HG03097 (cell line): ENCODE measurements around the gene NUDCD2.

Experiments used
- ATAC-seq: cut with Tn5 transposase; IDR thresholded peaks from one replicate; pipeline ENCODE4 v1.9.1; 2021; ENCODE audit not compliant: unreplicated experiment, low FRiP score

Gene NUDCD2

DNA sequence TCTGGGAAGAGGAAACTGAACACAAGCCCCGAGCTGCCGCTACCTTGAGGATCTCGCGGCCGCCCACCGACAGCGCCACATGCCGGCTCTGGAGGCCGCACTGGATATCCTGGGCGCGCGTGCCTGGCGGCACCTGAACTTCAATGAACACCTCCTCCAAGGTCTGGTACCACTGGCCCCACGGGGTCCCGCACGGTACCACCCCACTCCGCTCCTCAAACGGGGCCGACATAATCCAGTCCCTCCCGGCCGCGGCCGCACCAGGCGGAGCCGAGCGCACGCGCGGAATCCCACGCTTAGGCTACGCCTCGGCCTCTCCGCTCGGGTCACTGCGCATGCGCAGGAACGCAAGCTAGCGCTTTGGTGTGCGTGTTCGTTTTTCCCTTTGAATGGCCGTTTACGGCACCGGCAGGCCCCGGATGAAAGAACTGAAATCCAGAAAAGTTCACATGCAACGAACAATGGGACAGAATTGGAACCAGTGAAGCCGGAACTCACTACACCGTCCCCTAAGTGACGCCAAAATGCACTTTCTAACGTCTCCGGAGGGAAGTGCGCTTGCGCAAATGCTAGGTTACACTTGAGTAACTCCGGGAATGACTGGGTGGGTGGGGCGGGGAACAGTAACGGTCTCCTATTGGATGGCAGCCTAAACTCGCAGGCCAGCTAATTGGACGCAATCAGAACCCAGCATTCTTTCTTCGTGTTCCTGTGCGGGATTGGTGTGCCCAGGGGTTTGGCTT is at the start of gene NUDCD2:
Gene NUDCD2, minus strand, starts transcription at position 284 of the 743 bp plus-strand sequence. Its CDS starts 52 bp downstream, at position 232.
- peak; percentile 82 for ATAC-seq

- ATAC-seq, result no peak
These were observed 49.5 kb upstream of the NUDCD2 start for GRCh38 chr5:163509291-163509951.

GRCh38 chr5:163508753-163509152 is 48.9 kb upstream of the NUDCD2 start:
- ATAC-seq, result no peak

DNA sequence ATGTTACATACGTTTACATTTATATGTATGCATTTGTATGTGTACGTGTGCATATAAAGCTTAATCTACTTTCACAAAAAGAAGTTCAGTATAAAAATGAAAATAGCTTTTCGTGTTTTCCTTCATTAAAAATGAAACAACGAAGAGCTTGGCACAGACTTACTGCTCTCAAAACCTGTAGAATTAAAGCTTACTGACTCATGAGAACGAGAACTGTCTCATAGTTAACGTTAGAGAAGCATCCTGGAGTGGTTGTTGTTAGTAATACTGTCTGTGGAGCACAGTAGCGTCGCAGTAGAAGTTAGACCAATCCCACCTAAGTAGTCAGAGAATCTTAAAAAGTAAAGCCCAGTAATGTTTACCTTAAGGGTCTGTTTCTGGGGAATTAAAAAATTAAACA is 46.8 kb upstream of the NUDCD2 start:
- no peak for ATAC-seq

DNA sequence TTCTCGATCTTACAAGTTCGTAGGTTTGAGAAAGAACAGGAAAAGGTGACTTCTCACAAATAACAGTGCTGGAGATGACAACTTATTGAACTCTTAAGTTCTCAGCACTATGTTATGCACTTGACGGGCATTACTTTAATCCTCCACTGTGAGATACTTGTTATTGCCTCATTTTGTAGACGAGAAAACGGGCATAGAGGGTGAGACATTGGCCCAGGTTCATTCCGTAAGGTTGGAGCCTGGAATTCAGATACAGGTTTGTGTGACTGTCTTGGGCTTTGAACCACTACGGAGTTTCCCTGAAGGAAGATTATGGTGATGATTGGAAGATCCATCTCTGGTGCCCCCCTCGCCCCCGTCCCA is 46.2 kb upstream of the NUDCD2 start:
- peak; percentile 7 for ATAC-seq

DNA sequence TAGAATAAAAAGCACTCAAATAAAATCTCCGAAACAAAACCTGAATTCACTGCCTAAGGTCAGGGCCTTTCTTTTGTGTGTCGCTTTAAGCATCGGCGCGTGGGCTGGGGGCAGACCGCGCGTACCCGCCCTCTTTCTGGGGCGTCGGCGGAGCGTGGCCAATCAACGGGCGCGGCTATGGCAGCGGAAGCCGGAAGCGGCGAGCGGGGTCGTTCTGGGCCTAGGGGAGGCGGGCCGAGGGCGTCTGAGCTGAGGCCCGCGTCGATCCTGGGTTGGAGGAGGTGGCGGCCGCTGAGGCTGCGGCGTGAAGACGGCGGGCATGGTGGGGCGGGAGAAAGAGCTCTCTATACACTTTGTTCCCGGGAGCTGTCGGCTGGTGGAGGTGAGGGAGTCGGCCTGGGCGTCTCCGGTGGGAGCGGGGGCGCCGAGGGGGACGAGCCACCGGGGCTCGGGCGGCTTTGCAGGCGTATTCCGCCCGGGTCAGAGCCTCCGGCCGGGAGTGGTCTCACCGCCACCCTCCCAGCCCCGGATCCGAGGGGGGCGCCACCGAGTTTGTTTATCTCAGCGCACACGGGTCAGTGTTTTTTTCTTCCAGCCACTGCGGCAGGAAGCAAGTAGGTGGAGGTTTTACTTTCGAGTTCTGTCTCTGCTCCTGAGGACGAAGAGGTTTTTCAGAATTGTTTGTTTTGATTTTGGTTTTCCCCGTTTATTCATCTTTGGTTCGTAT is 45.6 kb upstream of the NUDCD2 start, which contains the start of gene MAT2B:
Gene MAT2B, plus strand, starts transcription at position 252 of the 727 bp plus-strand sequence. Its CDS starts 68 bp downstream, at position 320.
- ATAC-seq, result peak; percentile 94

DNA sequence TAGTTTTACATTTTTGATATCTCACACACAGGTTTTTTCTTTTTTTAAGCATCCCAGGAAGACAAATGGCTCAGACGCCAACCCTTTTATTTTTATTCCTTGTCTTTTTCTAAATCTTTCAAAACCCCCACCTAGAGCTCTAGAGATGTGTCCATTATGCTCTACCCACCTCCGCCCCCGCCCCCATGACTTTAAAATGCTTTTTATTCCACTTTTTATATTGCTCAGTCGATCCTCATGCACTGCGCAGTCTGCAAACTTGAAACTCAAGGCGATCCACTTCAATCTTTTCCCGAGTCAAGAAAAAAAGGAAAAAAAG is 45.1 kb upstream of the NUDCD2 start:
- no peak for ATAC-seq

DNA sequence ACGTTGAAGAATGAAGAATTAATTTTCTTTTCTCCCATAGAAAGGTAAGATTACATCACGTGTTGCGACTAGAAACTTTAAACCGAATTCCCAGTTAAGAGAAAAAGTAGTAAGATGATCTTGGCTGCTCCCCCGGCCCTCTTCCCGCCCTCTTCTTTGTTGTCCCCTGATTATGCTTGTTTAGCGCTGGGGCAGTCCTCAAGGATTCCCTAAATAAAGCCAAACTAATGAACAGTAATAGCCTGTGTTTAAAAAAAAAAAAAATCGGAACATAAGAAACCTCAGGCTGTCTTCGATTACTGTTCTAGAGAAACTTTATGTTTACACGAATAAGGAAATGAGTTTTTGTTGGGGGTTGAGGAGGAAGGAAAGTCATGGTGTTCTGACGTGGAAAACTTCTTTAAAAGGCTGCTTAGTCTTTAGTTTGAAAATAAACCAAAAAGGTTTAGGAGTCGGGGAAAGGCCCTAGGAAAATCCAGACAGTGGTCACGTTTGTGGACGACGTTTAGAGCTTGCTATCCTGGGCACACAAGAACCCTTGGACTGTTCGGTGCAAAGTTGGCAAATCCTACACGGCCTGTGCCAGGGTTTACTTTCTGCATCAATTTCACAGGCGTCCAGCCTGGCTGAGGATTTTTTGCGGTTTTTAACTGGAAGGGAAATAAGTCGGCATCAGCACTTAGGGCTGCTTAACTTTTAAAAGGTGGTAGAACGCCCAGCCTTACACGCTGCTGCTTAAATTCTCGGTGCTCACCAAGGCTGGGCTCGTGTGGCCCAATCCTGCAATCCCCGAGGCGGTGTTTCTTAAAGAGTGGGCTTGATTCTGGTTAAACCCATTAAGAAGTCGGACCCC is 44.4 kb upstream of the NUDCD2 start:
- no peak for ATAC-seq

DNA sequence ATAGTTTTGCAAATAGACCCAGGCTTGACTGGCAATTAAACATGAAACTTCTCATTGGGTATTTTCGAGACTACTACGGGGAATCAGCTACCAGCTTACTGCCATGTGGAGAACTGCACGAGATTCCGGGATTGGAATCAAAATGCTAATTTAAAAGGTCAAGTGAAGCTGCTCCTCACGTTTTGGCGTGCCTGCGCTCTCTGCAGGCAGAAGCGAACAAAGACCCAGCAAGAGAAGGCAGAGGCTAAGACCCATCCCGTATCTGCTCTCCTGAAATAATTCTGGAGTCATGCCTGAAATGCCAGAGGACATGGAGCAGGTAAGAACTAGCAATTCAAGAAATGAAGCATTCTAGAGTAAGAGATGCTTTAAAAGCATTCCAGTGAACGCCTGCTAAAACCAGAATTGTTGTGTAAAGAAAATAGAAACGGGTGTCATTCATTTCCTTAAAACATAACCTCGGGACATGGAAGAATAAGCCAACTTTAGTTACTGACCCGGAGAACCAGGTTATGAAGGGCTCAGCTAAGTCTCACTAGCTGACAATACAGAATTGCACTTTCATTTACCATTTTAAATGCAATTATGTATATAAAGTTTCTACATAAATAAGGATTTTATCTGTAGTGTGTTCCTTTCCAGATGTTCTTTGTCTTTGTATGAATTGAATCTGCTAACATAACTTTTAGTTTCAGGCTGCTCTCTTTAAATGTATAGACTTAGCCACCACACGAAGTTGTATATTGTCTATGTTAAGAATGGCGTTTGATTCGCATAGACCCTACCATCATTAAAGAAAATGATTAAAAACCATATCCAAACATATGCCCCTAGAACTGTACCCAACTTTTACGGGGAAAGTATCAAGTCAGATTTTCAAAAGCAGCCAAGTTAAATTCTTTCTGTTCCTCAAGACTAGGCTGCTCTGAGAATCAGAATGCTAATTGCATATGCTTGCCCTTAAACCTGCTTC is 43.5 kb upstream of the NUDCD2 start:
- no peak for ATAC-seq

DNA sequence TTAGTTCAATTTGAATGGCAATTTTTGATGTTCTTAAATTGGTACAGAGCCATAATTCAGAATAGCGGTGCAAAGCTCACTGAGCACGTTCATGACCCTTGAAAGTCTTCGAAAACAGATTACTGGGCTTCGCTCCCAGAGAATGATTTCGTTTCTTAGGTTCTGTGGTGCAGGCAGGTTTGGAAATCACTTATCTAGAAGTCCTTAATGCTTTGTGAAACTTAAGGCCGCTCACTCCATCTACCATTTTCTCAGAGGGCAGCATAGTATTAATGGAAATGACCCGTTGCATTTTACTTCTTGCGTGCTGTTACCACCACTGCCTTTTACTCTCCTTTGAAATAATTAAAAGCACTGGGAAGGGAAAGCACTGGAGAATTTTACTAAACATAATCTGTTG is 42.6 kb upstream of the NUDCD2 start:
- ATAC-seq, result no peak

GRCh38 chr5:163498886-163499285 is 39.0 kb upstream of the NUDCD2 start:
- no peak for ATAC-seq

GRCh38 chr5:163497315-163497714 is 37.4 kb upstream of the NUDCD2 start:
- ATAC-seq, result no peak

- ATAC-seq, result no peak
These were observed 36.4 kb upstream of the NUDCD2 start for GRCh38 chr5:163496286-163496685.

DNA sequence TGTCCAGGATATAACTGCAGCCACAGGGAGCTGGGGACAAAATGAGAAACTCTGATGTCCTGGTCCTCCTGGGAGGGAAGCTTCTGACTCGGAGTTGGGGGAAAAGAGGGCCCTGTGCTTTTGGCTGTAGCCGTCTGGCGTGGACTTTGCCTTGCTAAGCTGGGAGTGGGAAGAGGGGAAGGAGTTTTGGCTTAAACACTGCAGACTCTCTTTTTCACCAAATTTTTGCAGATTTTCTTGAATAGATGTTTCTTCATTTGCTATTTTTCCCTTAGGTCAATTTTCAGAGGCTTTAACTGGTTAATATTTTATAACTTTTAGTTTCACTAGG is 29.8 kb upstream of the NUDCD2 start:
- ATAC-seq, result no peak

GRCh38 chr5:163489055-163489744 is 29.3 kb upstream of the NUDCD2 start:
- no peak for ATAC-seq

- ATAC-seq, result no peak
These were observed 19.0 kb upstream of the NUDCD2 start for GRCh38 chr5:163478982-163479271.

GRCh38 chr5:163478126-163478981 is 18.5 kb upstream of the NUDCD2 start:
- ATAC-seq, result no peak

GRCh38 chr5:163475411-163475810 is 15.5 kb upstream of the NUDCD2 start:
- ATAC-seq, result no peak
